Measurements from ENCODE around the gene MOB2. TPM values are rescaled to one million over a fixed set of nuclear protein-coding genes. Genes with fewer than 3 reads are reported as not detected.

Gene MOB2
- total RNA-seq, 1 donor from 2014 or later, result 26.4 TPM

DNA sequence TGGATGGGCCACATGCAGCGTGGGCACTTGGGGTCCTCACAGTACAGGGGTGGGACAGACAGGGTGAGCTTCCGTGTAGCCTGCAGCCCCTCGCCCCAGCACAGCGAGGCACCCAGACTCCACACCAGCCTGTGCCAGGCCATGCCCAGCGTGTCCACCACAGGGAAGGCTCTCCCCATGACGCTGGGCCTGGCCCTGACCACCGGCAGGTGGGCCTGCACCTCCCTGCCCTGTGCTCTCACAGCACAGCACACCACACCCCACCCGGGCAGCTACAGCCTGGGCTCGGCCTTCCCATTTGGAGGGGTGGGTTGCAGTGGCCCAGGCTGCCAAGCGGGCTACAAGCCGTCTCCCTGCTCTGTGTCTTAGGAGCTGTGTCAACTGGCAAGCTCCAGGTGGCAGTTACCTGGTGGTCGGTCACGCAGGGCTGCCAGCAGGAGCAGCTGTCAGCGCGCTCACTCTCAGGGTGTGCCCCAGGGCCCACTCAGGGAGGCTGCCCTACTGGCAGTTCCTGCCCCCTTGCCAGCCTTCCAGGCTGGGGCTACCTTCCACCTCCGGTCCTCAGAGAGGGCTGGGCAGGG is 4.6 kb downstream of the MOB2 start:
- peaks cover 65% of the 10 kb centered on the region for H4K20me1 ChIP-seq (ENCODE audit: insufficient read depth, low read length)
- H3K36me3 Mint-ChIP-seq (ENCODE audit: low read depth, unreplicated experiment), result peaks cover 17% of the 10 kb centered on the region

DNA sequence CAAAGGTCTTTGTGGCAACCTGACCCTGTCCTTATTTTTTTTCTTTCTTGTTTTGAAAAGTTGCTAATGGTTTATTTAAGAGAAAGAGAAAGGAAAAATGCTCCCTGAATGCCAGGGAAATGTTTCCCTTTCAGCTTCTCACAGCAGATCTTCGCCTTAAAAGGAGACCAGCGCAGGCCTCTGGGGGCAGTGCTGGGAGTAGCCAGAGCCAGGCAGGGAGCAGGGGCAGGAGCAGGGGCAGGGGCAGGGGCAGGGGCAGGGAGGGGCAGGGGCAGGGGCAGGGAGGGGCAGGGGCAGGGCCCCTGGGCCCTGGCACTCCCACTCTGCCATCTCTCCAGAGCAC is 5.1 kb downstream of the MOB2 start:
- no peak overlapping the region for H3K4me2 ChIP-seq (ENCODE audit: low read length)
- H3K79me2 ChIP-seq (ENCODE audit: insufficient read depth, low read length), result peaks cover 19% of the 10 kb centered on the region
- no peak for FAIRE-seq
- H3K9me3 ChIP-seq (ENCODE audit: insufficient read depth, low read depth, low read length), result no peaks in the 10 kb centered on the region
- H3K36me3 Mint-ChIP-seq (ENCODE audit: low read depth, unreplicated experiment), result peaks cover 17% of the 10 kb centered on the region
- no peak overlapping the region for H3K27ac Mint-ChIP-seq (ENCODE audit: unreplicated experiment)
- no peak overlapping the region for H3K27ac ChIP-seq (ENCODE audit: low read depth, low read length)
- H2AFZ ChIP-seq (ENCODE audit: low read depth, low read length), result no peak overlapping the region
- TF ChIP-seq, protein P1, sequence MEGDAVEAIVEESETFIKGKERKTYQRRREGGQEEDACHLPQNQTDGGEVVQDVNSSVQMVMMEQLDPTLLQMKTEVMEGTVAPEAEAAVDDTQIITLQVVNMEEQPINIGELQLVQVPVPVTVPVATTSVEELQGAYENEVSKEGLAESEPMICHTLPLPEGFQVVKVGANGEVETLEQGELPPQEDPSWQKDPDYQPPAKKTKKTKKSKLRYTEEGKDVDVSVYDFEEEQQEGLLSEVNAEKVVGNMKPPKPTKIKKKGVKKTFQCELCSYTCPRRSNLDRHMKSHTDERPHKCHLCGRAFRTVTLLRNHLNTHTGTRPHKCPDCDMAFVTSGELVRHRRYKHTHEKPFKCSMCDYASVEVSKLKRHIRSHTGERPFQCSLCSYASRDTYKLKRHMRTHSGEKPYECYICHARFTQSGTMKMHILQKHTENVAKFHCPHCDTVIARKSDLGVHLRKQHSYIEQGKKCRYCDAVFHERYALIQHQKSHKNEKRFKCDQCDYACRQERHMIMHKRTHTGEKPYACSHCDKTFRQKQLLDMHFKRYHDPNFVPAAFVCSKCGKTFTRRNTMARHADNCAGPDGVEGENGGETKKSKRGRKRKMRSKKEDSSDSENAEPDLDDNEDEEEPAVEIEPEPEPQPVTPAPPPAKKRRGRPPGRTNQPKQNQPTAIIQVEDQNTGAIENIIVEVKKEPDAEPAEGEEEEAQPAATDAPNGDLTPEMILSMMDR (IDR thresholded peaks at IDR 0.05; ENCODE audit: insufficient read depth, low read depth, low read length), result no peak
- no peak for TF ChIP-seq EZH2 (IDR thresholded peaks at IDR 0.05; ENCODE audit: insufficient read depth, low read length)
- H3K27me3 ChIP-seq (ENCODE audit: insufficient read depth, low read length), result no peaks in the 10 kb centered on the region
- H4K20me1 ChIP-seq (ENCODE audit: insufficient read depth, low read length), result peaks cover 62% of the 10 kb centered on the region
- no peaks in the 10 kb centered on the region for H3K36me3 ChIP-seq (ENCODE audit: insufficient read depth, low read length)
- H3K4me3 Mint-ChIP-seq (ENCODE audit: unreplicated experiment), result no peak overlapping the region
- no peaks in the 10 kb centered on the region for H3K9me3 Mint-ChIP-seq (ENCODE audit: unreplicated experiment)
- no peak for DNase-seq (ENCODE audit: low read depth)
- H3K4me3 ChIP-seq (ENCODE audit: insufficient read depth, low read depth, low read length), result no peak overlapping the region
- H3K4me1 Mint-ChIP-seq (ENCODE audit: low read depth, unreplicated experiment), result no peaks in the 10 kb centered on the region
- H3K4me1 ChIP-seq (ENCODE audit: insufficient read depth, low read length), result peaks cover 3% of the 10 kb centered on the region
- no peak overlapping the region for H3K9ac ChIP-seq (ENCODE audit: low read length)
- no peaks in the 10 kb centered on the region for H3K27me3 Mint-ChIP-seq (ENCODE audit: low read depth, unreplicated experiment)

More for the DNA sequence above, 4.6 kb downstream of the MOB2 start:
- H3K36me3 ChIP-seq (ENCODE audit: insufficient read depth, low read length), result no peaks in the 10 kb centered on the region
- TF ChIP-seq, protein P1 (IDR thresholded peaks at IDR 0.05; ENCODE audit: insufficient read depth, low read depth, low read length), result no peak
- no peak for TF ChIP-seq EZH2 (IDR thresholded peaks at IDR 0.05; ENCODE audit: insufficient read depth, low read length)
- no peaks in the 10 kb centered on the region for H3K9me3 ChIP-seq (ENCODE audit: insufficient read depth, low read depth, low read length)
- H3K27ac Mint-ChIP-seq (ENCODE audit: unreplicated experiment), result no peak overlapping the region
- H3K4me3 Mint-ChIP-seq (ENCODE audit: unreplicated experiment), result no peak overlapping the region
- H3K4me1 Mint-ChIP-seq (ENCODE audit: low read depth, unreplicated experiment), result no peaks in the 10 kb centered on the region
- no peak overlapping the region for H3K4me2 ChIP-seq (ENCODE audit: low read length)
- H3K79me2 ChIP-seq (ENCODE audit: insufficient read depth, low read length), result peaks cover 19% of the 10 kb centered on the region
- no peak overlapping the region for H3K4me3 ChIP-seq (ENCODE audit: insufficient read depth, low read depth, low read length)
- no peak overlapping the region for H2AFZ ChIP-seq (ENCODE audit: low read depth, low read length)
- H3K9ac ChIP-seq (ENCODE audit: low read length), result no peak overlapping the region
- peaks cover 3% of the 10 kb centered on the region for H3K4me1 ChIP-seq (ENCODE audit: insufficient read depth, low read length)
- DNase-seq (ENCODE audit: low read depth) (no peak), FAIRE-seq (no peak)
- H3K27me3 ChIP-seq (ENCODE audit: insufficient read depth, low read length), result no peaks in the 10 kb centered on the region
- no peaks in the 10 kb centered on the region for H3K27me3 Mint-ChIP-seq (ENCODE audit: low read depth, unreplicated experiment)
- no peak overlapping the region for H3K27ac ChIP-seq (ENCODE audit: low read depth, low read length)
- H3K9me3 Mint-ChIP-seq (ENCODE audit: unreplicated experiment), result no peaks in the 10 kb centered on the region
